22Rv1 (cell line): ENCODE data around the gene INAFM2.

ENCODE experiments used
- H3K27ac ChIP-seq: fragments of 450-650 bp; 2 replicates; pipeline ENCODE4 v1.5.1; 2017
- ZFX ChIP-seq: fragments of 450-650 bp; IDR thresholded peaks from 2 replicates; pipeline ENCODE4 v1.6.1; 2017; ENCODE audit warnings: antibody characterized with exemption, borderline replicate concordance
- TF ChIP-seq, protein P1 (sequence below): fragments of 450-650 bp; IDR thresholded peaks from 2 replicates; pipeline ENCODE4 v1.5.1; 2017; ENCODE audit warnings: mild to moderate bottlenecking

INAFM2 gene

DNA sequence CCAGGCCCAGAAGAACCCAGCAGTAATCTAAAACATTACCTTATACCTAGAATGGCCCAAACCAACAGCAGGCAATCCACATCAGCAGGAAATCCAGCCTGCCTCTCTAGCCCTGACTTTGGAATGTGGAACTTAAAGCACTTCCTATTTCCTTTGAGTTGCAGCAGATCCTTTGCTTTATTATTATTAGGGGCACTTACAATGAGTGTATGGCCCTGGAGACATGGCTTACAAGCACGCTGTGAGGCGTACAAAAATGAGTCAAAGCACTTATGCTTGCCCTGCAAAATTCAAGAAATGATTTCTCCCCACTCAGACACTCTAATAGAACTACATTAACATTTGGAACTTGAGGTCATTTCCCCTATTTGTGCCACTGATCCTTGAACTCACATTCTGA lies 49.5 kb downstream of the INAFM2 start:
- no peak overlapping the region for H3K27ac ChIP-seq
- TF ChIP-seq, protein P1, sequence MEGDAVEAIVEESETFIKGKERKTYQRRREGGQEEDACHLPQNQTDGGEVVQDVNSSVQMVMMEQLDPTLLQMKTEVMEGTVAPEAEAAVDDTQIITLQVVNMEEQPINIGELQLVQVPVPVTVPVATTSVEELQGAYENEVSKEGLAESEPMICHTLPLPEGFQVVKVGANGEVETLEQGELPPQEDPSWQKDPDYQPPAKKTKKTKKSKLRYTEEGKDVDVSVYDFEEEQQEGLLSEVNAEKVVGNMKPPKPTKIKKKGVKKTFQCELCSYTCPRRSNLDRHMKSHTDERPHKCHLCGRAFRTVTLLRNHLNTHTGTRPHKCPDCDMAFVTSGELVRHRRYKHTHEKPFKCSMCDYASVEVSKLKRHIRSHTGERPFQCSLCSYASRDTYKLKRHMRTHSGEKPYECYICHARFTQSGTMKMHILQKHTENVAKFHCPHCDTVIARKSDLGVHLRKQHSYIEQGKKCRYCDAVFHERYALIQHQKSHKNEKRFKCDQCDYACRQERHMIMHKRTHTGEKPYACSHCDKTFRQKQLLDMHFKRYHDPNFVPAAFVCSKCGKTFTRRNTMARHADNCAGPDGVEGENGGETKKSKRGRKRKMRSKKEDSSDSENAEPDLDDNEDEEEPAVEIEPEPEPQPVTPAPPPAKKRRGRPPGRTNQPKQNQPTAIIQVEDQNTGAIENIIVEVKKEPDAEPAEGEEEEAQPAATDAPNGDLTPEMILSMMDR: no peak
- TF ChIP-seq ZFX: no peak
